Endometrial microvascular endothelial cells (primary cell): ENCODE data around the gene OR4C13. TPM values are rescaled to one million over a fixed set of nuclear protein-coding genes. Genes with fewer than 3 reads are reported as not detected.
"Not testable (repeated sequence)": the region's sequence is repeated elsewhere in the genome, so short reads cannot be mapped to it uniquely, and the experiment has no call there.

Experiments
- in situ Hi-C: cut with HindIII; loops from 2 replicates; pipeline ENCODE4 v1.10.0; 2017; ENCODE audit warnings: low sequenced_read_pairs, low pct_unique_long_range_greater_than_20kb; ENCODE audit errors: inconsistent ontology term
- total RNA-seq: library from RNA; depleted of rRNA; stranded (reverse); fragments of >200 nt; gene quantifications from one replicate; pipeline ENCODE4 v1.2.3, GENCODE V29; 2015; ENCODE audit errors: inconsistent ontology term

OR4C13 gene
- total RNA-seq = not detected

DNA sequence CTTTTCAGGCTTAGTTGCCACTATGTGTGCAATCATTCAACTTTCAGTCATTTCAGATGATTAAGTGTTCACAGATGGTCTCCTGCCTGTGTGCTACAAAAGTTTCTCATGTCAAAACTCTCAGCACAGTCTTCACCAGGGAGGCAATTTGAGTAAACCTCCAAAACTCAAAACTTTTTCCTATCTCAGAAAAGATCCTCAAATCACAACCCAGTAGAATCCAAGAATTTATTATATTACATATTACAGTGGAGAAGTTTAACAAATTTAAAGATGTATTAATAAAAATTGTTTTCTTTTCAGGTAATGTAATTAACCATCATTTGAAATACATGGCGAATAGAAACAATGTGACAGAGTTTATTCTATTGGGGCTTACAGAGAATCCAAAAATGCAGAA, at the start of gene OR4C13:
OR4C13 (plus strand) TSS at position 301 of the 400 bp plus-strand sequence; CDS start at position 333, 32 bp downstream.
- in situ Hi-C loops = no loop called here

DNA sequence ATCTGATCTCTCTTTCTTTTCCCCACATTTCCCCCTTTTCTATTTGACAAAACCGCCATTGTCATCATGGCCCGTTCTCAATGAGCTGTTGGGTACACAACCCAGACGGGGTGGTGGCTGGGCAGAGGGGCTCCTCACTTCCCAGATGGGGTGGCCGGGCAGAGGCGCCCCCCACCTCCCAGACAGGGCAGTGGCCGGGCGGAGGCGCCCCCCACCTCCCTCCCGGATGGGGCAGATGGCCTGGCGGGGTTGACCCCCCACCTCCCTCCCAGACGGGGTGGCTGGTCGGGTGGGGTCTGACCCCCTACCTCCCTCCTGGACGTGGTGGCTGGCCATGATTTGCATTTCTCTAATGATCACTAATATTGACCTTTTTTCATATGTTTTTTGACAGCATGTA, 40.7 kb upstream of the OR4C13 start:
- in situ Hi-C loops = not testable (repeated sequence)

DNA sequence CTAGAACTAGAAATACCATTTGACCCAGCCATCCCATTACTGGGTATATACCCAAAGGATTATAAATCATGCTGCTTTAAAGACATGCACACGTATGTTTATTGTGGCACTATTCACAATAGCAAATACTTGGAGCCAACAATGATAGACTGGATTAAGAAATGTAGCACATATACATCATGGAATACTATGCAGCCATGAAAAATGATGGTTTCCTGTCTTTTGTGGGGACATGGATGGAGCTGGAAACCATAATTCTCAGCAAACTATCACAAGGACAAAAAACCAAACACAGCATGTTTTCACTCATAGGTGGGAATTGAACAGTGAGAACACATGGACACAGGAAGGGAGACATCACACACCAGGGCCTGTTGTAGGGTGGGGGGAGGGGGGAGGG, 3.5 kb upstream of the OR4C13 start:
- in situ Hi-C loops = not testable (repeated sequence)

DNA sequence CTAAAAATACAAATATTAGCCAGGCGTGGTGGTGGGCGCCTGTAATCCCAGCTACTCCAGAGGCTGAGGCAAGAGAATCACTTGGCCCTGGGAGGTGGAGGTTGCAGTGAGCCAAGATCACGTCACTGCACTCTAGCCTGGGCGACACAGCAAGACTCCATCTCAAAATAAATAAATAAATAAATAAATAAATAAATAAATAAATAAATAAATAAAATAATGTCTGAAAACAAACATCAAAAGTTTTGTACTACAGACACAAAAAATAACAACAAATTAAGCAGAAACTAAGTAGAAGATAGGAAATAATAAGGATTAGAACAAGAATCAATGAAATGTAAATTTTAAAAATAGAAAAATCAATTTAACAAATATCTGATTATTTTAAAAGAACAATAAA, 21.2 kb downstream of the OR4C13 start:
- in situ Hi-C loops = not testable (repeated sequence)

DNA sequence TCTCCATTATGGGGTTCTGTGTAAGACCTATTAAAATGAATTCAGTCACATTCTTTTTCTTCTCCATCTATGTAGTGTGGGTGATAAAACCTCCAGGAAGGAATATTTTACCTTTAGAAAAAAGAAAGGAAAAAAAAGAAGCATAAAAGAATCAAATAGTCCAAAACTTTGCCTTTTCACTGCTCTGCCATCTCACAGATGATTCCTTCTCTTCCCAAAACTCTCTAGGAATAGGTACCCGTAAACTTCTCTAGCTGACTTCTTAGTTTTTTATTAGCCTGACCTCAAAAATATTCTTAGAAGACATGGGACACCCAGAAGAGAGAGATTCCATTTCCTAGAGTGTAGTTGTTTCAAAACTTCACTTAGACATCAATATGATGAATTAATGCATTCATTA, 30.2 kb downstream of the OR4C13 start, which contains the start of gene OR4C12:
OR4C12 (minus strand) TSS at position 101 of the 400 bp plus-strand sequence; CDS start at position 67, 34 bp downstream.
- in situ Hi-C loops = not testable (repeated sequence)

DNA sequence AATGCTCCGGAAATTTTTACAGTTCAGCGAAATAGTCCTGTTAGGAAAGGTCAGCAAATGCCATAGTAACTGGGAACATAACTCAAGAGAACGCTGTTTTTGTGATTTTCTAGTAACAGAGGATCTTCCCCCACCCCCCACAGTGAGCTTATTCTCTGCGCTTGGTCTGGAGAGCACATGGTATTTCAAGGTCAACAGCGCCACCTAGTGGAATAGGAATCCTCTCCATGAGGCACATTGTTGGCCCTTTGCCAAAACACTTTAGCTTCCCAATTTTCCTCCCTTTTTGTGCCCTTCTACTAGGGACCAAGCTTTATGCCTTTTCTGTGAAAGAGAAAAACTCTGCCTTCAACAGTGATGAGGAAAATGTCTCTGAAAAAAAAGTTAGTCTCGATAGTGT, 43.4 kb downstream of the OR4C13 start:
- in situ Hi-C loops = no loop called here

Other genes starting within 250 kb of the OR4C13 start
- gene OR4C12, start 30.1 kb downstream of the OR4C13 start, total RNA-seq = not detected
- gene OR4C45, start 80.5 kb downstream of the OR4C13 start, total RNA-seq = not detected